Parathyroid adenoma (tissue), 2 donors: Measurements from ENCODE around the gene CLC.

Experiments used
- H2AFZ ChIP-seq: fragments of 300-600 bp; sonication (generic); one replicate; pipeline ENCODE4 v1.7.0; 2017; ENCODE audit warnings: antibody characterized with exemption, mild to moderate bottlenecking
- H3K27ac ChIP-seq: fragments of 300-600 bp; sonication (generic); one replicate; pipeline ENCODE4 v1.7.0; 2017
- H3K27me3 ChIP-seq: fragments of 300-600 bp; sonication (generic); one replicate; pipeline ENCODE4 v1.7.0; 2017; ENCODE audit warnings: low read length; ENCODE audit not compliant: control insufficient read depth, insufficient read depth
- H3K36me3 ChIP-seq: fragments of 300-600 bp; sonication (generic); one replicate; pipeline ENCODE4 v1.7.0; 2017; ENCODE audit warnings: low read length; ENCODE audit not compliant: control insufficient read depth, insufficient read depth
- H3K4me1 ChIP-seq: fragments of 300-600 bp; sonication (generic); one replicate; pipeline ENCODE4 v1.7.0; 2017; ENCODE audit warnings: control low read depth
- H3K4me2 ChIP-seq: fragments of 300-600 bp; sonication (generic); one replicate; pipeline ENCODE4 v1.7.0; 2017; ENCODE audit warnings: low read length
- H3K4me3 ChIP-seq: fragments of 300-600 bp; sonication (generic); one replicate; pipeline ENCODE4 v1.7.0; 2017; ENCODE audit warnings: low read depth, low read length
- H3K79me2 ChIP-seq: fragments of 300-600 bp; sonication (generic); one replicate; pipeline ENCODE4 v1.7.0; 2017; ENCODE audit warnings: control low read depth
- H3K9ac ChIP-seq: fragments of 300-600 bp; sonication (generic); one replicate; pipeline ENCODE4 v1.7.0; 2017; ENCODE audit warnings: mild to moderate bottlenecking
- H3K9me3 ChIP-seq: fragments of 300-600 bp; sonication (generic); one replicate; pipeline ENCODE4 v1.7.0; 2017; ENCODE audit warnings: low read length; ENCODE audit not compliant: control insufficient read depth
- TF ChIP-seq, protein P1 (sequence below): fragments of 300-600 bp; sonication (generic); IDR thresholded peaks from one replicate; pipeline ENCODE4 v1.7.0; 2017; ENCODE audit warnings: antibody characterized with exemption, mild to moderate bottlenecking
- donor health status: primary hyperparathyroidism.

CLC gene

GRCh38 chr19:39733841-39734240 lies 4.0 kb downstream of the CLC start:
- TF ChIP-seq, protein P1, sequence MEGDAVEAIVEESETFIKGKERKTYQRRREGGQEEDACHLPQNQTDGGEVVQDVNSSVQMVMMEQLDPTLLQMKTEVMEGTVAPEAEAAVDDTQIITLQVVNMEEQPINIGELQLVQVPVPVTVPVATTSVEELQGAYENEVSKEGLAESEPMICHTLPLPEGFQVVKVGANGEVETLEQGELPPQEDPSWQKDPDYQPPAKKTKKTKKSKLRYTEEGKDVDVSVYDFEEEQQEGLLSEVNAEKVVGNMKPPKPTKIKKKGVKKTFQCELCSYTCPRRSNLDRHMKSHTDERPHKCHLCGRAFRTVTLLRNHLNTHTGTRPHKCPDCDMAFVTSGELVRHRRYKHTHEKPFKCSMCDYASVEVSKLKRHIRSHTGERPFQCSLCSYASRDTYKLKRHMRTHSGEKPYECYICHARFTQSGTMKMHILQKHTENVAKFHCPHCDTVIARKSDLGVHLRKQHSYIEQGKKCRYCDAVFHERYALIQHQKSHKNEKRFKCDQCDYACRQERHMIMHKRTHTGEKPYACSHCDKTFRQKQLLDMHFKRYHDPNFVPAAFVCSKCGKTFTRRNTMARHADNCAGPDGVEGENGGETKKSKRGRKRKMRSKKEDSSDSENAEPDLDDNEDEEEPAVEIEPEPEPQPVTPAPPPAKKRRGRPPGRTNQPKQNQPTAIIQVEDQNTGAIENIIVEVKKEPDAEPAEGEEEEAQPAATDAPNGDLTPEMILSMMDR = no peak
- H3K4me1 ChIP-seq = no peaks in the 10 kb centered on the region
- H3K9ac ChIP-seq = no peak overlapping the region
- H3K36me3 ChIP-seq = peaks cover 3% of the 10 kb centered on the region
- H3K79me2 ChIP-seq = no peaks in the 10 kb centered on the region
- no peaks in the 10 kb centered on the region for H3K9me3 ChIP-seq
- H2AFZ ChIP-seq = no peak overlapping the region
- no peak overlapping the region for H3K27ac ChIP-seq
- no peak overlapping the region for H3K4me3 ChIP-seq
- no peaks in the 10 kb centered on the region for H3K27me3 ChIP-seq
- no peak overlapping the region for H3K4me2 ChIP-seq

GRCh38 chr19:39731685-39732084 lies 6.1 kb downstream of the CLC start:
- H3K4me2 ChIP-seq = no peak overlapping the region
- H3K36me3 ChIP-seq = peaks cover 3% of the 10 kb centered on the region
- no peaks in the 10 kb centered on the region for H3K4me1 ChIP-seq
- H3K9ac ChIP-seq = no peak overlapping the region
- H3K9me3 ChIP-seq = no peaks in the 10 kb centered on the region
- no peak overlapping the region for H2AFZ ChIP-seq
- H3K27ac ChIP-seq = no peak overlapping the region
- no peaks in the 10 kb centered on the region for H3K79me2 ChIP-seq
- TF ChIP-seq, protein P1 = no peak
- H3K27me3 ChIP-seq = no peaks in the 10 kb centered on the region
- H3K4me3 ChIP-seq = no peak overlapping the region

GRCh38 chr19:39729594-39729993 lies 8.2 kb downstream of the CLC start:
- Histone ChIP-seq H3K9me3 (no peaks in the 10 kb centered on the region), H2AFZ (no peak overlapping the region), H3K27ac (no peak overlapping the region), H3K9ac (no peak overlapping the region), H3K4me2 (no peak overlapping the region), H3K27me3 (no peaks in the 10 kb centered on the region), H3K4me1 (no peaks in the 10 kb centered on the region), H3K4me3 (no peak overlapping the region), H3K36me3 (peaks cover 3% of the 10 kb centered on the region), H3K79me2 (no peaks in the 10 kb centered on the region)
- TF ChIP-seq, protein P1 = no peak

- H3K9me3 ChIP-seq = no peaks in the 10 kb centered on the region
- TF ChIP-seq, protein P1 = no peak
- H3K27me3 ChIP-seq = no peaks in the 10 kb centered on the region
- H3K4me3 ChIP-seq = no peak overlapping the region
- no peaks in the 10 kb centered on the region for H3K4me1 ChIP-seq
- no peak overlapping the region for H3K4me2 ChIP-seq
- no peaks in the 10 kb centered on the region for H3K79me2 ChIP-seq
- H2AFZ ChIP-seq = no peak overlapping the region
- H3K9ac ChIP-seq = no peak overlapping the region
- no peak overlapping the region for H3K27ac ChIP-seq
- H3K36me3 ChIP-seq = no peaks in the 10 kb centered on the region
Observed at GRCh38 chr19:39728040-39728439, 9.8 kb downstream of the CLC start.

GRCh38 chr19:39727070-39727800 lies 10.6 kb downstream of the CLC start:
- Histone ChIP-seq H3K9ac (no peak overlapping the region), H3K4me2 (no peak overlapping the region), H2AFZ (no peak overlapping the region), H3K27ac (no peak overlapping the region), H3K79me2 (no peaks in the 10 kb centered on the region), H3K9me3 (no peaks in the 10 kb centered on the region), H3K27me3 (no peaks in the 10 kb centered on the region), H3K4me3 (no peak overlapping the region), H3K4me1 (no peaks in the 10 kb centered on the region), H3K36me3 (no peaks in the 10 kb centered on the region)
- TF ChIP-seq, protein P1 = no peak
